HUES64 (cell line): ENCODE measurements around the gene SLTM.
"Not testable (repeated sequence)": the region's sequence is repeated elsewhere in the genome, so short reads cannot be mapped to it uniquely, and the experiment has no call there.

ENCODE experiments used
- H3K27ac ChIP-seq: 2 replicates; pipeline ENCODE4 v1.7.0; 2013; ENCODE audit warnings: low read depth, low read length, inconsistent platforms
- H3K27me3 ChIP-seq: 2 replicates; pipeline ENCODE4 v1.6.1; 2013; ENCODE audit warnings: mild to moderate bottlenecking, low read length; ENCODE audit not compliant: insufficient read depth
- H3K36me3 ChIP-seq: 2 replicates; pipeline ENCODE4 v1.6.1; 2013; ENCODE audit warnings: mild to moderate bottlenecking, low read length; ENCODE audit not compliant: insufficient read depth
- H3K4me1 ChIP-seq: 2 replicates; pipeline ENCODE4 v1.6.1; 2013; ENCODE audit warnings: mild to moderate bottlenecking, low read length, moderate library complexity; ENCODE audit not compliant: insufficient read depth
- H3K4me3 ChIP-seq: 2 replicates; pipeline ENCODE4 v1.5.1; 2013; ENCODE audit warnings: mild to moderate bottlenecking, low read length, moderate library complexity
- H3K9ac ChIP-seq: 2 replicates; pipeline ENCODE4 v1.6.1; 2013; ENCODE audit warnings: mild to moderate bottlenecking, low read depth, low read length
- H3K9me3 ChIP-seq: 2 replicates; pipeline ENCODE4 v1.6.1; 2013; ENCODE audit warnings: low read depth, low read length; ENCODE audit not compliant: insufficient read depth
- WGBS: fragments of 150-250, 120-280 bp; methylation state at CpG from one replicate; pipeline ENCODE4 v1.1.7; 2013; ENCODE audit warnings: missing lambda C conversion rate; 5-methylcytosine and 5-hydroxymethylcytosine counted together

SLTM gene

DNA sequence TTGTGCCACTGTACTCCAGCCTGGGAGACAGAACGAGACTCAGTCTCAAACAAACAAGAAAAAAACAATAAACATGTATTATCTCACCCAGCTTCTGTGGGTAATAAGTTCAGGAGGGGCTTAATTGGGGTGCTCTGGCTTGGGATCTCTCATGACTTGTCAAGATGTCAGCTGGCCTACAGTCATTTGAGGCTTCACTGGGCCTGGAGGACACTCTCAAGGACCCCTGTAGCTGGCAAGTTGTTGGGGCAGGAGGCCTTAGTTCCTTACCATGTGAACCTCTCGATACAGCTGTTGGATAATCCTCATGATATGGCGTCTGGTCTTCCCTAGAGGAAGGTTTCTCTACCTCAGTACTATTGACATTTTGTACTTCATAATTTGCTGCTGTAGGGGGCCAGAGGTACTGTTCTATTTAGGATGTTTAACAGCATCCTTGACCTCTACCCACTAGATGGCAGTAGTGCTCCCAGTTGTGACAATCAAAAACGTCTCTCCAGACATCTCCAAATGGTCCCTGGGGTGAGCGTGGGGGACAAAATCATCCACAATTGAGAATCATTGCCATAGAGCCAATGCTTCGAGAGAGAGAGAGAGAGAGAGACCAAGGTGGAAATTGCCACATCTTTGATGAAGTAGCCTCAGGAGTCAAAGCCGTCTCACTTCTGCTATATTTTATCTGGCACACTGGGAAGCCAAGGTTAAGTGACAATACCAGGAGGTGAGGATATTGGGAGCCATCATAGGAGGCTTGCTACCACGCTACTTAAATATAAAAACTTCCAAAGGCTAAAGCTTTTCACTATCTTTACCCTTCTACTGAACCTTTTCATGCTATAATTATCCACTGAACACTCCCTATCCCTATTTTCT lies 23.9 kb upstream of the SLTM start:
- Histone ChIP-seq H3K4me1 (0 out of 2 replicates have a peak, but pooled peaks cover 4% of the 10 kb centered on the region), H3K9me3 (no peaks in the 10 kb centered on the region), H3K27me3 (no peaks in the 10 kb centered on the region), H3K4me3 (no peak overlapping the region), H3K36me3 (no peaks in the 10 kb centered on the region), H3K9ac (no peak overlapping the region), H3K27ac (no peak overlapping the region)
- WGBS = 49% methylated on average over 7 of the region's 8 CpGs

DNA sequence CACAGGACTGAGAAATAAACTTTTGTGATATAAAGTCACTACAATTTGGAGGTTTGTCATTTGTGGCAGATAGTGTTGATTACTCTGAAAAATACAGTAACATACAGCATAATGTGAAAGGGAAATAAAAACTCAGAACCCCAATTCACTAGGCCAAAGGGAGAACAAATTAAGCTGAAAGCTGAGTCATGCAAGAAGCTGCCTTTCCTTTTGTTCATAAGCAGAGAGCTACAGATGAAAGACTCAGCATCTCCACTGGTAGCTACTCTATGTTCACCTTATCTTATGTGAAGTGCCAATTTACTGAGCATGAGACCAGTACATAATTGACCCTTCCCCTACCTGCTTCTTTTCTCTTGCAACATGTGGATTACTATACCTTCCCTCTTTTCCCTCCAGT lies 19.3 kb upstream of the SLTM start:
- H3K4me3 ChIP-seq = no peak overlapping the region
- no peaks in the 10 kb centered on the region for H3K27me3 ChIP-seq
- H3K36me3 ChIP-seq = no peaks in the 10 kb centered on the region
- no peak overlapping the region for H3K27ac ChIP-seq
- H3K9me3 ChIP-seq = no peaks in the 10 kb centered on the region
- H3K4me1 ChIP-seq = peaks cover 7% of the 10 kb centered on the region; the same call in 1 of the 2 replicates
- H3K9ac ChIP-seq = no peak overlapping the region

DNA sequence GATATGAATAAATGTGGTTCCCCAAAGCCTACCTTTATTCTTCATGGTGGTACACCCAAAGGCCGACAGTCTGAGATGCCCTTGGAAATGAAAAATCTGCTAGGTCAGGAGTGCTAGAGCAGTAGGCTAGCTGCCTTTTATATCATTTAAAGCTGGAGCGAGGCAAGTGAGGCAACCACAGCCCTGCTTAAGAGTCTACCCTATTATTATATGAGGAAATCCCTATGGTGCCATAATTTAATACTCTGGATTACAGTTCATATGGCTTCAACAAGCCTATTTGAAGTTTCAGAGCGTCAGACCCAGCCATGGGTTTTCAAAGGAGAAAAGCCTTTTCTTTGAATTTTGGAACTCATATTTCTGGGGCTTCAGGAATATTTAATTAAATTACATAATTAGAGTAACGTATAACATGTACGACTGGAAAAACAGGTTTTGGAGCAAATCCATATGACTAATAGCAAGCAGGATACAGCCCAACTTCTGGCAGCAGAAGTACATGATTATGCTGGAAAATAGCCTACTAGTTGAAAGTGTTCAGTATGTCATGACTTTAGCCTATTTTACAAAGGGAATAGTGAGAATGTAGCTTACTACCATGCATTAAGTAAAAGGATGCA lies 18.0 kb upstream of the SLTM start:
- H3K4me3 ChIP-seq = no peak overlapping the region
- H3K9me3 ChIP-seq = no peaks in the 10 kb centered on the region
- peaks cover 7% of the 10 kb centered on the region; the same call in 1 of the 2 replicates for H3K4me1 ChIP-seq
- WGBS = 97% methylated on average over 4 of the region's 5 CpGs
- no peaks in the 10 kb centered on the region for H3K27me3 ChIP-seq
- no peak overlapping the region for H3K9ac ChIP-seq
- H3K27ac ChIP-seq = no peak overlapping the region
- no peaks in the 10 kb centered on the region for H3K36me3 ChIP-seq

DNA sequence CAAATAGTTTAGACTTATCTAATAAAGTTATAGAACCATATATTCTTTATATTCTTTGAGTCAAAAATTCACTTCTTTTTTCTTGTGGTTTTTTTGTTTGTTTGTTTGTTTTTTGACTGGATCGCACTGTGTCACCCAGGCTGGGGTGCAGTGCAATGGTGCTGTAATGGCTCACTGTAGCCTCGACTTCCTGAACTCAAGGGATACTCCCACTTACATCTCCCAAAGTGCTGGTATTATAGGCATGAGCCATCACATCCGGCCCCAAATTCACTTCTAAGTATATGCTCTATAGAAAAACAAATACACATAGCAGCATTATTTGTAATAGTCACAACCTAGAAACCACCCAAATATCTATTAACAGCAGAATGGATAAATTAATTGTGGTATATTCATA lies 13.7 kb upstream of the SLTM start:
- 93% methylated on average over 3 of the region's 3 CpGs for WGBS
- no peaks in the 10 kb centered on the region for H3K9me3 ChIP-seq
- H3K36me3 ChIP-seq = no peaks in the 10 kb centered on the region
- no peak overlapping the region for H3K4me3 ChIP-seq
- no peak overlapping the region for H3K27ac ChIP-seq
- H3K27me3 ChIP-seq = no peaks in the 10 kb centered on the region
- H3K4me1 ChIP-seq = peaks cover 3% of the 10 kb centered on the region; the same call in 1 of the 2 replicates
- H3K9ac ChIP-seq = no peak overlapping the region

DNA sequence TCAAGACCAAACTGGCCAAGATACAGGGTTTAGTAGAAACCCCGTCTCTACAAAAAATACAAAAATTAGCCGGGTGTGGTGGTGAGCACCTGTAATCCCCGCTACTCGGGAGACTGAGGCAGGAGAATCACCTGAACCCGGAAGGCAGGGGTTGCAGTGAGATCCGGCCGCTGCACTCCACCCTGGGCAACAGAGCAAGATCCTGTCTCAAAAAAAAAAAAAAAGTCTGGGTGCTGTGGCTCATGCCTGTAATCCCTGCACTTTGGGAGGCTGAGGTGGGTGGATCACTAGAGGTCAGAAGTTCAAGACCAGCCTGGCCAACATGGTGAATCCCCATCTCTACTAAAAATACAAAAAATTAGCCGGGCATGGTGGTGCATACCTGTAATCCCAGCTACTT lies 1.5 kb upstream of the SLTM start:
- not testable (repeated sequence) for H3K27ac ChIP-seq, H3K27me3 ChIP-seq, H3K4me3 ChIP-seq, H3K9ac ChIP-seq, H3K9me3 ChIP-seq
- H3K4me1 ChIP-seq = peaks cover 21% of the 10 kb centered on the region
- WGBS = 96% methylated on average over 8 of the region's 8 CpGs
- H3K36me3 ChIP-seq = peaks cover 11% of the 10 kb centered on the region

DNA sequence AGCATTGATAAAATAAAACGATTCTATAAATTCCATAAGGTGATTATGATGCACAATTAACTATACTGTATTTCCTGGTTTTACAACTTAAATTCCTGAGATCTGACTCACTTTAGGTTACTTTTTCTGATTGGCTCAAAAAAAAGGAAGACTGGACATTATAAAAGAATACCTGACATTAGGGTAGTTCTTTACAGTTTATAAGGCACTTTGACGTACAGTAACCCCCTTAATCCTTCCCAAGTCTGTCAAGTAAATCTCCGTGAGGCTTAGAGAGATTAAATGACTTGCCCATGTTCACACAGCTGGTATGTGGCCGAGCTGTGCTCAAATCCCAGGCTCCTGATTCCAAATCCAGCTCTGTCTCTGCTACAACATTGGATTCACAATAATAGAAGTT lies 1.0 kb upstream of the SLTM start:
- Histone ChIP-seq H3K27me3 (no peaks in the 10 kb centered on the region), H3K9ac (peak overlapping the region; percentile 99), H3K4me1 (peaks cover 21% of the 10 kb centered on the region), H3K27ac (peak overlapping the region; percentile 100), H3K9me3 (no peaks in the 10 kb centered on the region), H3K36me3 (peaks cover 12% of the 10 kb centered on the region), H3K4me3 (peak overlapping the region; percentile 99)
- WGBS = 77% methylated on average over 3 of the region's 4 CpGs

DNA sequence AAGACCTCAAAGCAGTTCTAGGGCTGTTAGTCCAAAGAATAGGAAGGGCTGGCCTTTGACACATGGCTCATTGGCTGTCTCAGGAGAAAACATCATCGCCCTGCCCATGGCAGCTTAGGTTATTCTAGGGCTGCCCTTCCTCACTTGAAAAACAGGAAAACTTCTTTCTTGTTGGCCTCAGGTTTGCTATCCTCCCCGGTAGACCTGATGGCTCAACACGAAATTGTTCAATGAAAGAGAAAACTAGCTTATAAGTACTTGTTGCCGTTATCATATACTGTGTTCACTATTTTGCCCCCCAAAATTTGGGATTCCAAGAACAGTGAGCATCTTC lies 602 bp upstream of the SLTM start:
- Histone ChIP-seq H3K27ac (peak overlapping the region; percentile 100), H3K27me3 (no peaks in the 10 kb centered on the region), H3K4me1 (peaks cover 21% of the 10 kb centered on the region), H3K9me3 (no peaks in the 10 kb centered on the region), H3K4me3 (peak overlapping the region; percentile 99), H3K9ac (peak overlapping the region; percentile 99), H3K36me3 (peaks cover 17% of the 10 kb centered on the region)
- WGBS = 45% methylated on average over 4 of the region's 4 CpGs

DNA sequence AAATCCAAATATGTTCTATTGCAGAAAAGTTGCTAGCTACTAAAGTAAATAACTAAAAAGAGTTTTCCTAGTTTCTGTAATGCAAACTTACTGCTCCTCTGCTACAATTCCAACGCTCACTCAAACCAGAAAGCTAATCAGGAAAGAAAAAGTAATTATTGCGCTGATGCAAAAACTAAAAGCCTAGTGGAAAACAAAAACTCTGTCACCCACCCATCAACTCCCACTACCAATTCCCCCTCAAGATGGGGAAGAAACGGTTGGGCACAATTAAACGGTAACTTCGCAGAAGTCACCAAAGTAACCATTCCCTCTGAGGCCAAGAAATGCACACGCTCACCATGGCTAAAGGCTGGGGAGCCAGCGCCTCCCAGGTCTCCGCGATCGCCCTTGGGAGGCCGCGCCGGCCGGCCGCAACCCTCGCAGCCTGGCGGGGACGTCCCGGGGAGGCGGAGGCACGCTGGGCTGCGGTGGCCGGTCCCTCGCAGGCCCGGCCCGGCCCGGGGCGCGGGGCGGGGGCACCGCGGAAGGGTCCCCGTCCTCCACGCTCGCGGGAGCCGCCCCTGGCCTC lies 684 bp downstream of the SLTM start:
- WGBS = under 1% methylated on average over 36 of the region's 37 CpGs
- no peaks in the 10 kb centered on the region for H3K27me3 ChIP-seq
- no peaks in the 10 kb centered on the region for H3K9me3 ChIP-seq
- peak overlapping the region; percentile 99 for H3K9ac ChIP-seq
- peaks cover 30% of the 10 kb centered on the region for H3K36me3 ChIP-seq
- peak overlapping the region; percentile 99 for H3K4me3 ChIP-seq
- H3K4me1 ChIP-seq = peaks cover 34% of the 10 kb centered on the region
- H3K27ac ChIP-seq = peak overlapping the region; percentile 100

DNA sequence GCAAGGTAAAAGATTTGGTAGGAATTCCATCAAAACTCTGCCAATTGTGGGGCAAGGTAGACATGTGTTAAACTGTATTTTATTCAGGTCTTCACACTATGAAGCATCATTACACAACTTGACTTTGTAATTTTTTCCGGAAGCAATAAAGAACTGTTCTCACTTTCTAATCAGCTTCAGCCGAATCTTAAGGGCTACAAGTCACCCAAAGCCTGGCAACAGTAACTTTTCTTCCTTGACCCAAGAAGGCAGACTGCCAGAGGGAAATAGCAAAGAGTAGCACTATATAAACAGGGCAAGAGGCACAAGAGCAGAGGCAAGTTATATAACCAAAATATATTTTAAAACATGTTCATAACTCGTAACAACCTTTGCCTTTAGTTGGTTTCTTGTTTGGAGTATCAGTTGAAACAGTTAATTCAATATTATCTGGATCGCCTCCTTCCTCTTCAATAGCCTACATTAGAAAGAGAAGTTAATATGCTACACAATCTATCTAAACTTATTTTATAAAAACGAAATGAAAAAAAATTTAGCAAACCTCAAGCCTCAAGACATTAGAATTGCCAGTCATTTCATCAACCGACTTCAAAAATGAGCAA lies 1.4 kb downstream of the SLTM start:
- H3K27ac ChIP-seq = peak overlapping the region; percentile 100

DNA sequence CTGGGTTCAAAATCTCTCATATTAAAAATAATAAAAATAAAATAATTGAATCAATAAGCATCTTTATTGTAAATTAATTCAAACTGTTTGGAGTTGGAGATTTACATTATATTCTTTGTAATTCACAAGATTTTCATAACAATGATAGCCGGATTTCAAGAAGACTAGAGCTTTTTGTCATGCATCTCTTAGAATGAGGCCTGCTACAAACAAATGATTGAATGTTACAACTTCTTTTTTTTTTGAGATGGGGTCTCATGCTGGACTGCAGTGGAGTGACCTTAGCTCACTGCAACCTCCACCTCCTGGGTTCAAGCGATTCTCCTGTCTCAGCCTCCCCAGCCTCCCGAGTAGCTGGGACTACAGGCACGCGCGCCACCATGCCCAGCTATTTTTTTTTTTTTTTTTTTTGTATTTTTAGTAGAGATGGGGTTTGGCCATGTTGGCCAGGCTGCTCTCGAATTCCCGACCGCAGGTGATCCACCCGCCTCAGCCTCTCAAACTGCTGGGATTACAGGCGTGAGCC lies 3.5 kb downstream of the SLTM start:
- peak overlapping the region; percentile 16; the same call in 1 of the 2 replicates for H3K9ac ChIP-seq
- H3K9me3 ChIP-seq = no peaks in the 10 kb centered on the region
- H3K4me1 ChIP-seq = peaks cover 52% of the 10 kb centered on the region
- peaks cover 57% of the 10 kb centered on the region for H3K36me3 ChIP-seq
- H3K27me3 ChIP-seq = no peaks in the 10 kb centered on the region
- 83% methylated on average over 6 of the region's 11 CpGs for WGBS
- H3K4me3 ChIP-seq = peak overlapping the region; percentile 11; the same call in 1 of the 2 replicates
- H3K27ac ChIP-seq = peak overlapping the region; percentile 91; the same call in 1 of the 2 replicates

More for the DNA sequence above, 1.4 kb downstream of the SLTM start:
- 3% methylated on average over 4 of the region's 6 CpGs for WGBS
- Histone ChIP-seq H3K4me3 (peak overlapping the region; percentile 99), H3K9me3 (no peaks in the 10 kb centered on the region), H3K4me1 (peaks cover 38% of the 10 kb centered on the region), H3K9ac (peak overlapping the region; percentile 99), H3K36me3 (peaks cover 37% of the 10 kb centered on the region), H3K27me3 (no peaks in the 10 kb centered on the region)

DNA sequence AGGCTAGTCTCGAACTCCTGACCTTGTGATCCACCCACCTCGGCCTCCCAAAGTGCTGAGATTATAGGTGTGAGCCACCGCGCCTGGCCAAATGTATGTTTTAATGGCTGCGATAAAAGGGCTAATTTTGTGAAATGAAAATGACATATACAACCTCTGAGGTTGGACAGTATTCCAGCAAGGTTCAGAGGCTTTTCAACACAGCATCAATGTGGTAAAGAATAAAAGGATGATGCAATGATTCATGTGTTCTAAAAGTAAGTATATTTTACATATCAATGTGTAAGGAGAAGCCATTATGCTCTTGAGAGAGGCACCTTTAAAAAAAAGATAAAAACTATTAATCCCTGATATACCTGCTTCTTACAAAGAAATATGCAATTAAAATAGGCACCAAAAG lies 6.7 kb downstream of the SLTM start:
- Histone ChIP-seq H3K36me3 (peaks cover 74% of the 10 kb centered on the region), H3K27me3 (no peaks in the 10 kb centered on the region), H3K4me1 (peaks cover 49% of the 10 kb centered on the region), H3K9ac (no peak overlapping the region), H3K9me3 (no peaks in the 10 kb centered on the region), H3K27ac (peak overlapping the region; percentile 3; the same call in 1 of the 2 replicates), H3K4me3 (no peak overlapping the region)
- WGBS = 96% methylated on average over 5 of the region's 5 CpGs
